GM12878 (cell line): ENCODE data around the gene PEX1. TPM values are rescaled to one million over a fixed set of nuclear protein-coding genes. Genes with fewer than 3 reads are reported as not detected.
"Not testable (repeated sequence)": the region's sequence is repeated elsewhere in the genome, so short reads cannot be mapped to it uniquely, and the experiment has no call there.

Experiments
- ATAC-seq: fragments of 200-7000 bp; cut with Tn5 transposase; 3 replicates; pipeline ENCODE4 v1.9.1; 2020; ENCODE audit warnings: mild to moderate bottlenecking, moderate library complexity
- BruUV-seq: library from RNA; stranded (reverse); fragments of 400-500 nt; replicated peaks from 2 replicates; lab custom pipeline; 2021; lab: Mats Ljungman, UMichigan
- CTCF ChIA-PET: fragments of 300-600 bp; sonication (Branson Sonifier 250); formaldehyde crosslinking; extraction: SDS; loops from one replicate; lab custom pipeline; 2021; ENCODE audit warnings: inconsistent platforms; lab: Yijun Ruan, JAX
- POLR2A ChIA-PET: fragments of 350-600 bp; formaldehyde crosslinking; extraction: SDS; loops from one replicate; lab custom pipeline; 2021; ENCODE audit warnings: inconsistent platforms; lab: Charles Lee
- RAD21 ChIA-PET: fragments of 300-600 bp; sonication (Branson Sonifier 250); formaldehyde crosslinking; loops from one replicate; lab custom pipeline; 2023; ENCODE audit warnings: antibody characterized with exemption; ENCODE audit not compliant: unreplicated experiment; lab: Charles Lee
- SMC1A ChIA-PET: fragments of 300-600 bp; sonication (Branson Sonifier 250); formaldehyde crosslinking; loops from one replicate; lab custom pipeline; 2023; ENCODE audit not compliant: unreplicated experiment, uncharacterized antibody; lab: Charles Lee
- DNase-seq: peaks from one replicate; pipeline ENCODE4 v3.0.0-alpha.2; 2011; ENCODE audit warnings: low read depth, low spot score
- FAIRE-seq: peaks from 3 replicates; lab custom pipeline; 2011; peaks lifted over from hg19 to GRCh38; lab: Jason Lieb, UNC
- H2AFZ ChIP-seq: 2 replicates; pipeline ENCODE4 v1.6.0; 2011; ENCODE audit warnings: low read depth, low read length, control low read depth; ENCODE audit not compliant: control insufficient read depth
- H3K27ac ChIP-seq: 2 replicates; pipeline ENCODE4 v1.5.1; 2011; ENCODE audit warnings: control low read depth; ENCODE audit not compliant: control insufficient read depth, insufficient read depth
- H3K27me3 ChIP-seq, 2 experiments: replicated peaks in 1 of 2; 2 replicates each; pipeline versions ENCODE4 v1.6.0 to v1.6.1; 2011; ENCODE audit warnings: low read length in 1 of 2; ENCODE audit not compliant: control insufficient read depth in 2 of 2, insufficient read depth in 2 of 2
- H3K36me3 ChIP-seq, 2 experiments: 2 replicates each; pipeline ENCODE4 v1.5.1; 2011; ENCODE audit warnings: low read length in 1 of 2; ENCODE audit not compliant: control insufficient read depth in 2 of 2, insufficient read depth in 2 of 2
- H3K4me1 ChIP-seq: 2 replicates; pipeline ENCODE4 v1.6.1; 2011; ENCODE audit warnings: mild to moderate bottlenecking, low read length, moderate library complexity, mixed read lengths; ENCODE audit not compliant: control insufficient read depth, insufficient read depth
- H3K4me2 ChIP-seq: 2 replicates; pipeline ENCODE4 v1.6.0; 2011; ENCODE audit warnings: control low read depth; ENCODE audit not compliant: control insufficient read depth, insufficient read depth
- H3K4me3 ChIP-seq: fragments of 200-600 bp; sonication (generic); 2 replicates; pipeline ENCODE4 v1.5.1; 2016
- H3K79me2 ChIP-seq: 2 replicates; pipeline ENCODE4 v1.6.0; 2011; ENCODE audit warnings: low read length; ENCODE audit not compliant: control insufficient read depth, insufficient read depth
- H3K9ac ChIP-seq: 2 replicates; pipeline ENCODE4 v1.8.0; 2011; ENCODE audit warnings: low read length, control low read depth, mixed read lengths; ENCODE audit not compliant: control insufficient read depth, insufficient read depth
- H3K9me3 ChIP-seq: replicated peaks from 3 replicates; pipeline ENCODE4 v1.5.1; 2011; ENCODE audit warnings: mild to moderate bottlenecking, low read length; ENCODE audit not compliant: control insufficient read depth, insufficient read depth
- H4K20me1 ChIP-seq: 2 replicates; pipeline ENCODE4 v1.6.0; 2011; ENCODE audit not compliant: control insufficient read depth, insufficient read depth
- WGBS: methylation state at CpG from one replicate; pipeline ENCODE4 v1.1.6; 2016; ENCODE audit warnings: low lambda C conversion rate; ENCODE audit not compliant: insufficient replicate concordance, insufficient coverage; ENCODE audit errors: missing lambda C conversion rate; 5-methylcytosine and 5-hydroxymethylcytosine counted together
- in situ Hi-C: fragments of 300-500 bp; cut with MboI; formaldehyde crosslinking; loops from 9 replicates; pipeline ENCODE4 v1.14.3; 2018; ENCODE audit warnings: mixed read lengths
- intact Hi-C: fragments of 100-400 bp; cut with micrococcal nuclease; formaldehyde crosslinking; loops from one replicate; pipeline ENCODE4 v1.14.2; 2022; ENCODE audit not compliant: unreplicated experiment
- polyA plus RNA-seq, 11 experiments: library from polyadenylated mRNA; depleted of rRNA in 4 of 11; unstranded in 6 of 11; stranded (reverse) in 5 of 11; fragments of >200 nt; fragmentation: Nextera tagmentation in 4 of 11; fragmentation: Illumina TruSeq in 1 of 11; extraction: Ambion mirVana in 4 of 11; extraction: Trizol in 1 of 11; gene quantifications; 1 replicate in 1 of 11; 2 replicates in 10 of 11; pipeline versions ENCODE4 v1.2.1 to v1.2.3, GENCODE V29; 2011 to 2016; ENCODE audit warnings: inconsistent platforms in 2 of 11, missing spikeins in 2 of 11, low read depth in 1 of 11
- total RNA-seq, 4 experiments: library from RNA; depleted of rRNA in 3 of 4; stranded (reverse); fragments of >200 nt in 3 of 4; fragmentation: Illumina TruSeq in 1 of 4; extraction: Trizol in 1 of 4; gene quantifications; 2 replicates each; pipeline versions ENCODE4 v1.2.1 to v1.2.3, GENCODE V29; 2013 to 2021

PEX1 gene
- total and polyA plus RNA-seq, 10 of the 15 experiments (the other 5 are each of a cell fraction or from before 2014, with no cell fraction given): 6.7 to 22.9 (median 15.4) TPM

- H3K4me1 ChIP-seq, H2AFZ ChIP-seq, H3K9me3 ChIP-seq, POLR2A ChIA-PET, RAD21 ChIA-PET, CTCF ChIA-PET, DNase-seq, intact Hi-C loops, ATAC-seq, H3K4me3 ChIP-seq, H3K4me2 ChIP-seq, H4K20me1 ChIP-seq, in situ Hi-C loops, BruUV-seq, H3K9ac ChIP-seq, H3K79me2 ChIP-seq, H3K36me3 ChIP-seq, H3K27me3 ChIP-seq, H3K27ac ChIP-seq, FAIRE-seq, SMC1A ChIA-PET: not testable (repeated sequence)
- WGBS: 93% methylated on average over 5 of the region's 6 CpGs
These were observed 44.7 kb downstream of the PEX1 start for GRCh38 chr7:92483624-92484023.

- H4K20me1 ChIP-seq, intact Hi-C loops, H3K27me3 ChIP-seq, H3K27ac ChIP-seq, H3K4me2 ChIP-seq, POLR2A ChIA-PET, H3K4me1 ChIP-seq, RAD21 ChIA-PET, DNase-seq, H3K4me3 ChIP-seq, H3K79me2 ChIP-seq, H3K36me3 ChIP-seq, H3K9ac ChIP-seq, H3K9me3 ChIP-seq, H2AFZ ChIP-seq, SMC1A ChIA-PET, FAIRE-seq, in situ Hi-C loops, BruUV-seq, ATAC-seq: not testable (repeated sequence)
- WGBS: 94% methylated on average over 4 of the region's 4 CpGs
- CTCF ChIA-PET: interaction anchor here (3.6 kb wide), 1 partner anchor 18 kb away, joined by 11 read pairs; no protein-coding TSS in a partner anchor
These were observed 49.2 kb downstream of the PEX1 start for GRCh38 chr7:92479146-92479545.
